ENCODE measurements around the gene LORICRIN.

Gene LORICRIN

DNA sequence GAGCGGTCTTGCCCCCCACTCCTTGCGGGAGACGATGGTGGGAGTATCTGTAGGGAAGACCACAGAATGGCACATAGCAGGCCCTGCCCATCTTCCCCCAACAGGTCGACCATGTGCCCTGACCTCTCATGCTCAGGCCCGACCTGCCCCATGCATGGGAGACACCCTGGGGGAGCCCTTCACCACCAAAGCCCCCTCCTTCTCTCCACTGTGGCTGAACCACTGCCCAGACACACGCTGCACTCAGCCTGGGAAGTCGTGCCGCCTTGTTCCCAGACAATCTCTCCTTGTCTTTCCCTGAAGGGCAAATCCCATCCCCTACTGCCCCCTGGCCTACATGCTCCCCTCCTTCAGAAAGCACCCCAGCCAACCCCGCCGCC is 47.7 kb downstream of the LORICRIN start:
- no peak for DNase-seq

DNA sequence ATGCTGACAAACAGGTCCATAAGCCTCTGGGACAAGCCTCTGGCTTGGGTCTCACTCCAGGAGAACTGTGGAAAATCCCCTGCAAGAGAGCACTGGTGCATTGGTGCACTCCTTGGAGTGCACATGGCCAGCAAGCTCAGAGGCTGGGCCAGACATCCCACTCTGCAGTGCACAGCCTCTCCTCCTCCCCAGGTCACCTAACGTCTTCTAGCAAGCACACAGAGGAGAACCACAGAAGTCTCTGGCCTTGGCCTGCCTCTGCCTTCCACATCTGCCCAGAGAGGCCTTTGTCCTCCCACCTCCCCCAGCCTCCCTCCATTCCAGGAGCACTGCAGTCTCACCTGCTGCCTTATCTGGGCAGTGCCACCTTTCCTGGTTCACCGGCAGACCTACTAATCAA is 49.1 kb downstream of the LORICRIN start:
- no peak for DNase-seq

DNA sequence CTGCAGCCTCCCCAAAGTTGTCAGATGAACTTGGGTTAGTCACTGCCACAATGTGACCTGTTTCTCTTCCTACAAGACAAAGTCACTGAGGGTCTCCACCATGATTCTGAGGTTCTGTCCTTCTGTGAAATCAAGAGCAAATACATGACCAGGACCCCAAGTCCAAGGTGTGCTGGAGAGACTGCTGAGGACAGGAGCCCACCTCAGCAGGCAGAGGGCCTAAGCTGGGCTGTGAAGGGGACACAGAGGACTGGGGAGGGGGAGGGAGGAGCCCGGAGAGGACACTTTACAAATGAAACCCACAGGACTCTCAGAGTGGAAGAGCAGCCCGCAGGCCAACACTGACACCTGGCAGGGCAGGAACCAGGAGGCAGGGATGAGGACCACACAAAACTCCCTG is 50.0 kb downstream of the LORICRIN start:
- DNase-seq: no peak

DNA sequence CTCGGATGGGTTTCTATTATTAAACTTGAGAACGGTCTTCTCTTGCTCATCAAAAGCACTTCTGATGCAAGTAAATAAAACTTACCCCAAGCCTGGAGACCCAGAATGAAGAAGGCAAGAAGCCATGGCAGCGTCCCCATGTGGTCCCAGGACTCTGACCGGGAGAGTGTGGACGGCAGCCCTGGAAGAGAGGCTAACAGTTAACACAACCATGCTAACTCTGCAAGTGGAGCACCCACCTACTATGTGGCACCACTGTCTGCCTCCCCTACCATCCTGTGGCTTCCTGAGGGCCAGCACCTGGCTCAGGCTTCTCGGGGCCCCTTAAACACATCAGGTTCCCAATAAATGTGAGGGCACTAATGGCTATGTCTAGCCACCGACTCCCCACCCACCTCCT is 51.0 kb downstream of the LORICRIN start:
- no peak for DNase-seq
